Subcutaneous adipose tissue (tissue), 4 donors: Measurements from ENCODE around the gene DAND5. TPM values are rescaled to one million over a fixed set of nuclear protein-coding genes. Genes with fewer than 3 reads are reported as not detected.

Experiments
- total RNA-seq, 4 donors: library from RNA; depleted of rRNA; stranded (reverse); fragments of >200 nt; gene quantifications; one replicate each; pipeline ENCODE4 v1.1.0, GENCODE V29; 2016
- TF ChIP-seq, protein P1 (sequence below): fragments of 450-650 bp; IDR thresholded peaks from one replicate; pipeline ENCODE4 v1.5.1; 2016; ENCODE audit warnings: low read depth, mild to moderate bottlenecking, control low read depth, antibody characterized with exemption, moderate library complexity

Gene DAND5
- total RNA-seq, 4 donors from 2014 or later: not detected

- TF ChIP-seq, protein P1, sequence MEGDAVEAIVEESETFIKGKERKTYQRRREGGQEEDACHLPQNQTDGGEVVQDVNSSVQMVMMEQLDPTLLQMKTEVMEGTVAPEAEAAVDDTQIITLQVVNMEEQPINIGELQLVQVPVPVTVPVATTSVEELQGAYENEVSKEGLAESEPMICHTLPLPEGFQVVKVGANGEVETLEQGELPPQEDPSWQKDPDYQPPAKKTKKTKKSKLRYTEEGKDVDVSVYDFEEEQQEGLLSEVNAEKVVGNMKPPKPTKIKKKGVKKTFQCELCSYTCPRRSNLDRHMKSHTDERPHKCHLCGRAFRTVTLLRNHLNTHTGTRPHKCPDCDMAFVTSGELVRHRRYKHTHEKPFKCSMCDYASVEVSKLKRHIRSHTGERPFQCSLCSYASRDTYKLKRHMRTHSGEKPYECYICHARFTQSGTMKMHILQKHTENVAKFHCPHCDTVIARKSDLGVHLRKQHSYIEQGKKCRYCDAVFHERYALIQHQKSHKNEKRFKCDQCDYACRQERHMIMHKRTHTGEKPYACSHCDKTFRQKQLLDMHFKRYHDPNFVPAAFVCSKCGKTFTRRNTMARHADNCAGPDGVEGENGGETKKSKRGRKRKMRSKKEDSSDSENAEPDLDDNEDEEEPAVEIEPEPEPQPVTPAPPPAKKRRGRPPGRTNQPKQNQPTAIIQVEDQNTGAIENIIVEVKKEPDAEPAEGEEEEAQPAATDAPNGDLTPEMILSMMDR: no peak
Observed at GRCh38 chr19:12970070-12970820, 869 bp downstream of the DAND5 start.

DNA sequence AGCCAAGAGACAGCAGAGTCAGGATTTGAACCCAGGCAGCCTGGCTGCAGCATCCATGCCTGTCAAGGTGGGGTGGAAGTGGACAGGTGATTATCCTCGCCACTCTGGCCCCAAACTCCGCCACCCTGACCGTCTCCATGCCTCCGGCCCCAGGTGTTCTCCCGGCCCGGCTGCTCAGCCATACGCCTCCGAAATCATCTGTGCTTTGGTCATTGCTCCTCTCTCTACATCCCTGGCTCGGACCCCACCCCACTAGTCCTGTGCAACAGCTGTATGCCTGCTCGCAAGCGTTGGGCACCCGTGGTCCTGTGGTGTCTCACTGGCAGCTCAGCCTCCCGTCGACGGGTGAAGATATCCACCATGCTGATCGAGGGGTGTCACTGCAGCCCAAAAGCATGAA lies 3.9 kb downstream of the DAND5 start:
- TF ChIP-seq, protein P1: no peak

GRCh38 chr19:12974301-12975220 lies 5.2 kb downstream of the DAND5 start:
- TF ChIP-seq, protein P1: no peak

- TF ChIP-seq, protein P1: no peak
Observed at GRCh38 chr19:12975221-12975741, 5.9 kb downstream of the DAND5 start.

DNA sequence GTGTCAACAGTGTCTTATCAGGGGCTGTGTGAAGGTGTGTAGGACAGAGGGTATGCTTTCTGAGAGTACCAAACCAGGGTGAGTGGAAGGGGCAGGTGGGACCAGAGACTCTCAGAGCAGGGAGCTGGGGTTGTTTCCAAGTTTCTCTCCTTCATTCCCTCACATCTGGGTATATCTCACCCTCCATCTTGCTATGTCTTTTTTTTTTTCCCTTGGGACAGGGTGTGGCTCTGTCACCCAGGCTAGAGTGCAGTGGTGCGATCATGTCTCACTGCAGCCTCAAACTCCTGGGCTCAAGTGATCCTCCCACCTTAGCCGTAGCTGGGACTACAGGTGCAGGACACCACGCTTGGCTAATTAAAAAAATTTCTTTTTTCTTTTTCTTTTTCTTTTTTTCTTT lies 10.6 kb downstream of the DAND5 start:
- TF ChIP-seq, protein P1: no peak

GRCh38 chr19:12982648-12983047 lies 13.3 kb downstream of the DAND5 start:
- TF ChIP-seq, protein P1: no peak

GRCh38 chr19:12983091-12983490 lies 13.7 kb downstream of the DAND5 start:
- TF ChIP-seq, protein P1: no peak
